Measurements from ENCODE around the gene SYT7. TPM values are rescaled to one million over a fixed set of nuclear protein-coding genes. Genes with fewer than 3 reads are reported as not detected.

SYT7 gene
- total RNA-seq, 2 experiments from 2014 or later: not detected

- Histone ChIP-seq H3K4me1 (ENCODE audit: insufficient read depth, low read length) (peaks cover 3% of the 10 kb centered on the region), H3K27ac (ENCODE audit: low read depth in 1 of 2, low read length in 2 of 2) (no peak overlapping the region), H3K36me3 (ENCODE audit: insufficient read depth, low read length) (no peaks in the 10 kb centered on the region), H3K4me3 (ENCODE audit: low read length) (no peak overlapping the region), H3K9me3 (ENCODE audit: control insufficient read depth in 1 of 2, insufficient read depth in 1 of 2, low read length in 2 of 2) (peaks cover 0 to 18% of the 10 kb centered on the region in 2 experiments), H3K27me3 (ENCODE audit: control insufficient read depth in 1 of 2, insufficient read depth in 2 of 2, low read length in 2 of 2) (peaks cover 38 to 51% of the 10 kb centered on the region in 2 experiments)
- H3K4me1 Mint-ChIP-seq (ENCODE audit: low read depth): no peaks in the 10 kb centered on the region
- no peaks in the 10 kb centered on the region for H3K9me3 Mint-ChIP-seq
- DNase-seq: no peak
- no peak overlapping the region for H3K27ac Mint-ChIP-seq
- no peak overlapping the region for H3K4me3 Mint-ChIP-seq
- ChIA-PET CTCF (no interaction called here), POLR2A (no interaction called here)
- peaks cover 80% of the 10 kb centered on the region for H3K27me3 Mint-ChIP-seq
- intact Hi-C loops (cut with DNase I, micrococcal nuclease): no loop called here
- no peaks in the 10 kb centered on the region for H3K36me3 Mint-ChIP-seq (ENCODE audit: low read depth)
- TF ChIP-seq CTCF (IDR thresholded peaks at IDR 0.05): no peak
- ATAC-seq (ENCODE audit: poor library complexity): no peak
Measured at GRCh38 chr11:61569701-61570100, 11.2 kb downstream of the SYT7 start.

- CTCF ChIA-PET: interaction anchor here (0.6 kb wide), 1 partner anchor 68 kb away, joined by 3 read pairs; no protein-coding TSS in a partner anchor
- H3K36me3 Mint-ChIP-seq (ENCODE audit: low read depth): no peaks in the 10 kb centered on the region
- peaks cover 40 to 51% of the 10 kb centered on the region in 2 experiments for H3K27me3 ChIP-seq (ENCODE audit: control insufficient read depth in 1 of 2, insufficient read depth in 2 of 2, low read length in 2 of 2)
Measured at GRCh38 chr11:61569018-61569417, 11.9 kb downstream of the SYT7 start.

GRCh38 chr11:61567286-61568061 lies 13.4 kb downstream of the SYT7 start:
- peak; percentile 39 to 85 (median 70) for DNase-seq
- ChIA-PET POLR2A (no interaction called here), CTCF (interaction anchor here (0.6 to 1.4 kb wide), 3 partner anchors 22 to 132 kb away, joined by 3 read pairs; no protein-coding TSS in a partner anchor)
- peaks cover 91% of the 10 kb centered on the region for H3K27me3 Mint-ChIP-seq
- Histone ChIP-seq H3K4me1 (ENCODE audit: insufficient read depth, low read length) (peaks cover 3% of the 10 kb centered on the region), H3K27ac (ENCODE audit: low read depth in 1 of 2, low read length in 2 of 2) (no peak overlapping the region), H3K36me3 (ENCODE audit: insufficient read depth, low read length) (no peaks in the 10 kb centered on the region), H3K9me3 (ENCODE audit: control insufficient read depth in 1 of 2, insufficient read depth in 1 of 2, low read length in 2 of 2) (peaks cover 0 to 25% of the 10 kb centered on the region in 2 experiments), H3K4me3 (ENCODE audit: low read length) (no peak overlapping the region), H3K27me3 (ENCODE audit: control insufficient read depth in 1 of 2, insufficient read depth in 2 of 2, low read length in 2 of 2) (peaks cover 43 to 51% of the 10 kb centered on the region in 2 experiments)
- peak; percentile 91 for ATAC-seq (ENCODE audit: poor library complexity)
- no peaks in the 10 kb centered on the region for H3K4me1 Mint-ChIP-seq (ENCODE audit: low read depth)
- intact Hi-C loops (cut with DNase I, micrococcal nuclease): no loop called here
- no peak overlapping the region for H3K4me3 Mint-ChIP-seq
- no peaks in the 10 kb centered on the region for H3K36me3 Mint-ChIP-seq (ENCODE audit: low read depth)
- no peaks in the 10 kb centered on the region for H3K9me3 Mint-ChIP-seq
- no peak overlapping the region for H3K27ac Mint-ChIP-seq
- no peak for TF ChIP-seq CTCF (IDR thresholded peaks at IDR 0.05)

More at GRCh38 chr11:61569018-61569417, 11.9 kb downstream of the SYT7 start:
- Mint-ChIP-seq H3K27ac (no peak overlapping the region), H3K4me3 (no peak overlapping the region), H3K9me3 (no peaks in the 10 kb centered on the region), H3K4me1 (ENCODE audit: low read depth) (no peaks in the 10 kb centered on the region), H3K27me3 (peaks cover 86% of the 10 kb centered on the region)
- no peak for ATAC-seq (ENCODE audit: poor library complexity)
- Histone ChIP-seq H3K36me3 (ENCODE audit: insufficient read depth, low read length) (no peaks in the 10 kb centered on the region), H3K9me3 (ENCODE audit: control insufficient read depth in 1 of 2, insufficient read depth in 1 of 2, low read length in 2 of 2) (peaks cover 0 to 18% of the 10 kb centered on the region in 2 experiments), H3K4me1 (ENCODE audit: insufficient read depth, low read length) (peaks cover 3% of the 10 kb centered on the region), H3K4me3 (ENCODE audit: low read length) (no peak overlapping the region), H3K27ac (ENCODE audit: low read depth in 1 of 2, low read length in 2 of 2) (no peak overlapping the region)
- no peak for DNase-seq
- intact Hi-C loops (cut with DNase I, micrococcal nuclease): no loop called here
- no peak for TF ChIP-seq CTCF (IDR thresholded peaks at IDR 0.05)
- POLR2A ChIA-PET: no interaction called here

Data from CD4-positive, alpha-beta T cell (primary cell).